CD4-positive, alpha-beta T cell treated with Interferon gamma for 1 hour (primary cell): ENCODE data around the gene VTN.

ENCODE experiments used
- DNase-seq: peaks from one replicate; pipeline ENCODE4 v3.0.0-alpha.2; 2020

VTN gene

DNA sequence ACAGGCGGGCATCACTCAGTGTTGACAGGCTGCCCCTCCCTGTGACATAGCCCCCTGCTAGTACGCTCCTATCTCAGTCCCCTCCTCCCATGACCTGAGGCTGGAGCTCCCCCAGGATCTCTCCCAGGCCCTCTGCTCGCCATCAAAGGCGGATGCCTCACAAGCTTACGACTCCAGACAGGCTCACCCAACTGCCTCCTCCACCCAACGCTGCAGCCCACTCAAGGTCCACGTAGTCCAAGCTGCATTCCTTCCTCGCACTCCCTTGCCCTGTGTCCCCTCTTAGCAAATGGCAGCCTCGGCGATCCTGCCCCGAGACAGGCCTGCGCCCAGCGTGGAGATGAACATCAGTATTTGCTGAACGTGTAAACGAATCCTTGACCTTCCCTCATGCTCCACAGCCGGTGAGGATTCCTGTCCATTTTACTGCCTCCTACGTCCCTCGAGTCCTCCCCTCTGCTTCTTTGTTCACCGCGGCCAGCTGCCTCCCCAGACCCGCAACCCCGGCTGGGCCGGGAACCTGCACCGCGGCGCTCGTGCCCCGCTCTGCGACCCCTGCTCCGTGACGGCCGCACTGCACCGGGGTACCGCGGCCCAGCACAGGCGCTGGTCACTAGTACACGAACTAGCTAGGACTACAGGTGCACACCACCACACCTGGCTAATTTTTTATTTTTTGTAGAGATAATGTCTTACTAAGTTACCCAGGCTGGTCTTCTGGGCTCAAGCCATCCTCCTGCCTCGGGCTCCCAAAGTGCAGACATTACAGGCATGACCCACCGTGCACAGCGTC, 51.9 kb downstream of the VTN start:
- no peak for DNase-seq
